HUES48 (cell line): ENCODE results near the gene CRYGB.
"Not testable (repeated sequence)": the region's sequence is repeated elsewhere in the genome, so short reads cannot be mapped to it uniquely, and the experiment has no call there.

Source experiments
- H3K27ac ChIP-seq: one replicate; pipeline ENCODE4 v1.7.0; 2013; ENCODE audit warnings: low read depth, low read length, inconsistent platforms
- H3K27me3 ChIP-seq: 2 replicates; pipeline ENCODE4 v1.6.1; 2013; ENCODE audit warnings: mild to moderate bottlenecking, low read length; ENCODE audit not compliant: control insufficient read depth, insufficient read depth
- H3K36me3 ChIP-seq: 2 replicates; pipeline ENCODE4 v1.6.1; 2013; ENCODE audit warnings: low read length; ENCODE audit not compliant: control insufficient read depth, insufficient read depth
- H3K4me1 ChIP-seq: 2 replicates; pipeline ENCODE4 v1.6.1; 2013; ENCODE audit warnings: mild to moderate bottlenecking, low read length; ENCODE audit not compliant: control insufficient read depth, insufficient read depth
- H3K4me3 ChIP-seq: 2 replicates; pipeline ENCODE4 v1.5.1; 2013; ENCODE audit warnings: mild to moderate bottlenecking, low read depth, low read length
- H3K9ac ChIP-seq: 2 replicates; pipeline ENCODE4 v1.6.1; 2013; ENCODE audit warnings: mild to moderate bottlenecking, low read depth, low read length, moderate library complexity
- H3K9me3 ChIP-seq: 2 replicates; pipeline ENCODE4 v1.6.1; 2013; ENCODE audit warnings: low read length; ENCODE audit not compliant: control insufficient read depth, insufficient read depth

CRYGB gene

GRCh38 chr2:208103616-208104015 lies 42.3 kb downstream of the CRYGB start:
- Histone ChIP-seq H3K9ac (no peak overlapping the region), H3K4me1 (0 out of 2 replicates have a peak, but pooled peaks cover 4% of the 10 kb centered on the region), H3K27ac (no peak overlapping the region), H3K4me3 (no peak overlapping the region), H3K27me3 (no peaks in the 10 kb centered on the region), H3K9me3 (no peaks in the 10 kb centered on the region), H3K36me3 (no peaks in the 10 kb centered on the region)

- Histone ChIP-seq H3K9ac (no peak overlapping the region), H3K27ac (no peak overlapping the region), H3K27me3 (no peaks in the 10 kb centered on the region), H3K4me1 (no peaks in the 10 kb centered on the region), H3K9me3 (no peaks in the 10 kb centered on the region), H3K36me3 (no peaks in the 10 kb centered on the region), H3K4me3 (no peak overlapping the region)
Observed at GRCh38 chr2:208101716-208102631, 44.0 kb downstream of the CRYGB start.

- no peak overlapping the region for H3K27ac ChIP-seq
- H3K9ac ChIP-seq: no peak overlapping the region
Observed at GRCh38 chr2:208099682-208100470, 46.1 kb downstream of the CRYGB start.

GRCh38 chr2:208098701-208099100 lies 47.3 kb downstream of the CRYGB start:
- not testable (repeated sequence) for H3K4me1 ChIP-seq, H3K9me3 ChIP-seq, H3K36me3 ChIP-seq, H3K9ac ChIP-seq, H3K4me3 ChIP-seq, H3K27ac ChIP-seq, H3K27me3 ChIP-seq

More at GRCh38 chr2:208099682-208100470, 46.1 kb downstream of the CRYGB start:
- Histone ChIP-seq H3K9me3 (no peaks in the 10 kb centered on the region), H3K27me3 (no peaks in the 10 kb centered on the region), H3K36me3 (no peaks in the 10 kb centered on the region), H3K4me3 (no peak overlapping the region), H3K4me1 (no peaks in the 10 kb centered on the region)

- no peak overlapping the region for H3K27ac ChIP-seq
- no peaks in the 10 kb centered on the region for H3K9me3 ChIP-seq
Observed at GRCh38 chr2:208098267-208098666, 47.7 kb downstream of the CRYGB start.

GRCh38 chr2:208097801-208098200 lies 48.2 kb downstream of the CRYGB start:
- Histone ChIP-seq H3K27ac (no peak overlapping the region), H3K9me3 (no peaks in the 10 kb centered on the region), H3K27me3 (no peaks in the 10 kb centered on the region), H3K36me3 (no peaks in the 10 kb centered on the region), H3K4me3 (no peak overlapping the region), H3K4me1 (no peaks in the 10 kb centered on the region), H3K9ac (no peak overlapping the region)

More at GRCh38 chr2:208098267-208098666, 47.7 kb downstream of the CRYGB start:
- no peak overlapping the region for H3K4me3 ChIP-seq
- H3K9ac ChIP-seq: no peak overlapping the region
- no peaks in the 10 kb centered on the region for H3K4me1 ChIP-seq
- no peaks in the 10 kb centered on the region for H3K36me3 ChIP-seq
- H3K27me3 ChIP-seq: no peaks in the 10 kb centered on the region

- Histone ChIP-seq H3K36me3 (no peaks in the 10 kb centered on the region), H3K27me3 (no peaks in the 10 kb centered on the region), H3K9ac (no peak overlapping the region), H3K27ac (no peak overlapping the region), H3K4me3 (no peak overlapping the region), H3K4me1 (no peaks in the 10 kb centered on the region), H3K9me3 (no peaks in the 10 kb centered on the region)
Observed at GRCh38 chr2:208097313-208097712, 48.6 kb downstream of the CRYGB start.

GRCh38 chr2:208096080-208096479 lies 49.9 kb downstream of the CRYGB start:
- Histone ChIP-seq H3K9me3 (no peaks in the 10 kb centered on the region), H3K4me3 (no peak overlapping the region), H3K27me3 (no peaks in the 10 kb centered on the region), H3K27ac (no peak overlapping the region), H3K36me3 (no peaks in the 10 kb centered on the region), H3K4me1 (no peaks in the 10 kb centered on the region), H3K9ac (no peak overlapping the region)

GRCh38 chr2:208093128-208093527 lies 52.8 kb downstream of the CRYGB start:
- Histone ChIP-seq H3K36me3 (no peaks in the 10 kb centered on the region), H3K4me1 (no peaks in the 10 kb centered on the region), H3K9me3 (no peaks in the 10 kb centered on the region), H3K27ac (no peak overlapping the region), H3K9ac (no peak overlapping the region), H3K27me3 (no peaks in the 10 kb centered on the region), H3K4me3 (no peak overlapping the region)
